GM03348 (cell line): ENCODE results near the gene SLC25A38.

Experiments
- DNase-seq: peaks from one replicate; pipeline ENCODE4 v3.0.0; 2012; ENCODE audit warnings: low spot score

Gene SLC25A38

DNA sequence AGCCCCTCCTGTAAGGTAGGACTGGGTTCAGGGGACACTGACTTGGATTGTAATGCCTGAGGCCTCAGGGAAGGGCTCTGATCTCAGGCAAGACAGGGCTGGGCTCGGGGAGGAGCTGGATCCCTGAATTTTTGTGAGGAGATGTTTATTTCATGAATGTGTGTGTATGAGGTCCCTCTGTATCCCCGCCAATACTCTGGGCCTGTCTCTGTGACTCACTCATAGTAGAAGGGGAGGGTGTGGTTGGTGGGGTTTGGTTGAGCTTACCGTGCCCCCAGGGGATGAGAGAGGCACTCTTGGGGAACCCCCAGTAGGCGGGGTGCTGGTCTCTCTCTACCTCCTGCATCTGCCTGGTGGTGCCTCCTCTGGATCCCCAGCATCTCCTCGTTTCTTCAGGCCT, 51.4 kb downstream of the SLC25A38 start:
- DNase-seq: peak; percentile 28

DNA sequence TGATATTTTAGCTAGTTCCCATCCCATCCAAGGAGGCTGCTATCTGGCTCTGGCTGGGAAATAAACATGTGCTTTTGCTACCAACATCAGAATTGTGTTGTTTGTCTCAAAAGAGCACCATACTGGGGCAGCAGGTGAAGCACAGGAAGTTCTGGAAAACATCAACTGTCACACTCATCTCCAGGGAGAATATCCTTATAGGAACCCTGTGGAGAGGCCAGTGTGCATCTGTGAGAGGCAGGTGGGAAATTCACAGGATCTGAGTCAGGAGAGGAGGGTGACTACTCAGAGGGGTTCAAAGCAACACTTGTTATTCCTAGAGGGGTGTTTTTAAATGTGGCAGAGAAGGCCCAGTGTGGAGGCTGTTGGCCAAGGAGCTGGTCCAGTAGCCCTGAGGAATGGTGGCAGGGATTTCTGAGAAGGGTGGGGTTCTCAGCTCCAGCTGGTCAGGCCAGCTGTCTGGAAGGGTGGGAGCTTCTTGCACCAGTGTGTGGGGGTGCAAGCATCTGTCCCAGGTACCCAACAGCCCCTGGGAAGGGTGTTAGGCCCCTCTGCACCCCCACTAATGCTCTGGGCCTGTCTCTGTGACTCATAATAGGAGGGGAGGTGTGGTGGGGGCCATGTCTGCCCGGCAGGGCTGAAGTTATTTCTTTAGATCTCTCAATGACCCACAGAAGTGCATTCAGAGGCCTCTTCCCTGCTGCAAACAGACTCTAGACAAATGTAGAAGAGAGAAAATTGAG, 52.0 kb downstream of the SLC25A38 start:
- DNase-seq: no peak

- no peak for DNase-seq
Observed at GRCh38 chr3:39438880-39439279, 55.7 kb downstream of the SLC25A38 start.

- DNase-seq: no peak
Observed at GRCh38 chr3:39440316-39440715, 57.1 kb downstream of the SLC25A38 start.

- no peak for DNase-seq
Observed at GRCh38 chr3:39443530-39443929, 60.4 kb downstream of the SLC25A38 start.

GRCh38 chr3:39445927-39446326, 62.8 kb downstream of the SLC25A38 start:
- no peak for DNase-seq

DNA sequence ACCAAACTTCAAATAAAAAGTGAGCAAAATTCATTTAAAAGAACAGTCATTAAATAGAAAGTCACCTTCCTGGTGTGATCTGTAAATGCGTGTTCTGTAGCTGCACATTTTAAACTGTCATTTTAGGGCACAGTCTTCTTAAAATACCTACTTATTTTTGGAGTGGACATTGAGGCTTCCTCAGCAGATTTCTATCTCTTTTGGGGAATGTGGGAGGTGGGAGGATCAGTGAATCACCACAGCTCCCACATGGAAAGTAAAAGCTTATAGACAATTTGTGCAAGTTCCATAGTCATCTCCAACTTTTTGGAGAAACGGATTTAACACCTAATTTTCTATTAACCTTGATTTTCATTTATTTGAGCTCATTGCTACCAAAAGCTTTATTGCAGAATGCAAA, 63.3 kb downstream of the SLC25A38 start:
- DNase-seq: peak; percentile 32
